Neuronal stem cell (in vitro differentiated cells): ENCODE measurements around the gene TTLL3.

Experiments used
- DNase-seq: peaks from one replicate; pipeline ENCODE4 v3.0.0-alpha.2; 2013; ENCODE audit warnings: low spot score
- H2AFZ ChIP-seq: one replicate; pipeline ENCODE4 v1.6.1; 2013; ENCODE audit warnings: mild to moderate bottlenecking, low read length, inconsistent platforms
- H2AK5ac ChIP-seq: 2 replicates; pipeline ENCODE4 v1.6.1; 2013; ENCODE audit warnings: low read depth, mild to moderate bottlenecking, inconsistent platforms, low read length, moderate library complexity, mixed read lengths
- H2BK120ac ChIP-seq: 2 replicates; pipeline ENCODE4 v1.6.1; 2013; ENCODE audit warnings: low read depth, mild to moderate bottlenecking, inconsistent platforms, low read length, moderate library complexity, mixed read lengths
- H2BK12ac ChIP-seq: one replicate; pipeline ENCODE4 v1.6.1; 2013; ENCODE audit warnings: low read length, inconsistent platforms
- H2BK15ac ChIP-seq: 2 replicates; pipeline ENCODE4 v1.6.1; 2013; ENCODE audit warnings: mild to moderate bottlenecking, low read length, inconsistent platforms, mixed read lengths
- H2BK5ac ChIP-seq: one replicate; pipeline ENCODE4 v1.6.1; 2013; ENCODE audit warnings: inconsistent platforms, mild to moderate bottlenecking, low read length, moderate library complexity
- H3K14ac ChIP-seq: one replicate; pipeline ENCODE4 v1.6.1; 2013; ENCODE audit warnings: low read length, inconsistent platforms
- H3K18ac ChIP-seq: 2 replicates; pipeline ENCODE4 v1.6.1; 2013; ENCODE audit warnings: low read length, inconsistent platforms
- H3K23ac ChIP-seq: 2 replicates; pipeline ENCODE4 v1.6.1; 2013; ENCODE audit warnings: low read depth, mild to moderate bottlenecking, mixed read lengths, low read length, inconsistent platforms; ENCODE audit not compliant: poor library complexity
- H3K27ac ChIP-seq: replicated peaks from 3 replicates; pipeline ENCODE4 v1.5.1; 2013; ENCODE audit warnings: low read length, inconsistent platforms
- H3K27me3 ChIP-seq, 3 experiments: 2 replicates each; pipeline ENCODE4 v1.6.1; 2013; ENCODE audit warnings: low read length in 3 of 3, mild to moderate bottlenecking in 2 of 3, inconsistent platforms in 1 of 3, low read depth in 1 of 3, mixed read lengths in 1 of 3, moderate library complexity in 1 of 3; ENCODE audit not compliant: control insufficient read depth in 3 of 3, insufficient read depth in 3 of 3
- H3K36me3 ChIP-seq, 2 donors: replicated peaks in 1 of 2; 2 replicates each; pipeline ENCODE4 v1.6.1; 2013; ENCODE audit warnings: low read length in 2 of 2; ENCODE audit not compliant: control insufficient read depth in 2 of 2, insufficient read depth in 2 of 2
- H3K4ac ChIP-seq: 2 replicates; pipeline ENCODE4 v1.6.1; 2013; ENCODE audit warnings: inconsistent platforms, mild to moderate bottlenecking, low read length, moderate library complexity
- H3K4me1 ChIP-seq, 2 donors: 1 replicate in 1 of 2; 2 replicates in 1 of 2; pipeline ENCODE4 v1.6.1; 2013; ENCODE audit warnings: low read length in 2 of 2, low read depth in 1 of 2; ENCODE audit not compliant: control insufficient read depth in 2 of 2, insufficient read depth in 1 of 2
- H3K4me2 ChIP-seq: one replicate; pipeline ENCODE4 v1.6.1; 2013; ENCODE audit warnings: mild to moderate bottlenecking, low read length, inconsistent platforms; ENCODE audit not compliant: insufficient read depth, poor library complexity, severe bottlenecking
- H3K4me3 ChIP-seq, 2 donors: 2 replicates each; pipeline ENCODE4 v1.5.1; 2013; ENCODE audit warnings: low read length in 2 of 2, mild to moderate bottlenecking in 2 of 2, inconsistent platforms in 1 of 2, moderate library complexity in 1 of 2
- H3K79me1 ChIP-seq: one replicate; pipeline ENCODE4 v1.6.1; 2013; ENCODE audit warnings: low read depth, mild to moderate bottlenecking, inconsistent platforms, low read length, moderate library complexity
- H3K9ac ChIP-seq: one replicate; pipeline ENCODE4 v1.6.1; 2013; ENCODE audit warnings: mild to moderate bottlenecking, low read depth, low read length, inconsistent platforms; ENCODE audit not compliant: poor library complexity
- H3K9me3 ChIP-seq, 2 donors: replicated peaks in 1 of 2; 2 replicates each; pipeline versions ENCODE3 to v1.6.1; 2013; ENCODE audit warnings: low read length in 2 of 2, mild to moderate bottlenecking in 2 of 2, inconsistent platforms in 1 of 2, low read depth in 1 of 2, mixed read lengths in 1 of 2, moderate library complexity in 1 of 2; ENCODE audit not compliant: control insufficient read depth in 2 of 2, insufficient read depth in 1 of 2
- H4K8ac ChIP-seq: one replicate; pipeline ENCODE4 v1.6.1; 2013; ENCODE audit warnings: low read depth, mild to moderate bottlenecking, inconsistent platforms, low read length, moderate library complexity
- H4K91ac ChIP-seq: one replicate; pipeline ENCODE4 v1.6.1; 2013; ENCODE audit warnings: low read length, low read depth, mild to moderate bottlenecking, inconsistent platforms; ENCODE audit not compliant: poor library complexity
- WGBS, 2 donors: extraction: QIAGEN DNeasy Blood & Tissue Kit; methylation state at CpG; one replicate each; pipeline ENCODE4 v1.1.7; 2013; ENCODE audit warnings: missing lambda C conversion rate in 2 of 2, mixed read lengths in 1 of 2; ENCODE audit not compliant: insufficient read length in 2 of 2, insufficient replicate concordance in 1 of 2; ENCODE audit errors: extremely low coverage in 2 of 2; 5-methylcytosine and 5-hydroxymethylcytosine counted together

Gene TTLL3

DNA sequence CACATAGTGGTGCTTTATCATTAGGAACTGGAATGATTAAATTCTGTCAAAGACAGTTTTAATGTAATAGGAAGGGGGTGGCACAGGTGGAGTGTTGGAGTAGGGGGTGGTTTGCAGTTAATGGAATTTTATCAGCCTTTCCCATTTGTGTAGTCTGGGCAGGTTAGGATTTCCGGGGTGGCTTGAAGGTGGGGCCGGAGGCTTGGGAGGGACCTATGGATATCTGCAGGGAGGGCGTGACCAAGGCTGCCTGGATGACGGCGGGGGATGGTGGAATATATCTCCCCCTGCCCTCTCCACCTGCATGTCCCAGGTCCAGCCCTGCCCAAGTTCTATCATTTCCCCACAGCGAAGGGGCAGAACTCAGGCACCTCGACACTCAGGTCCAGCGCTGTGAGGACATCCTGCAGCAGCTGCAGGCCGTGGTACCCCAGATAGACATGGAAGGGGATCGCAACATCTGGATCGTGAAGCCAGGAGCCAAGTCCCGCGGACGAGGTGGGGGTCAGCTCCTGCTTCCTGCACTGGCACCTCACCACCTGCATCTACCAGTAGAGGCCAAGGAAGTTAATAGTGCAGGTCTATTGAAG, 15.5 kb downstream of the TTLL3 start:
- Histone ChIP-seq H3K4me1 (no peaks in the 10 kb centered on the region), H2AFZ (no peak overlapping the region), H2AK5ac (no peak overlapping the region), H2BK12ac (no peak overlapping the region), H3K79me1 (peaks cover 2% of the 10 kb centered on the region), H3K23ac (no peak overlapping the region), H3K4me2 (no peak overlapping the region), H2BK15ac (no peak overlapping the region), H4K91ac (no peak overlapping the region), H3K4me3 (no peak overlapping the region), H3K14ac (no peak overlapping the region), H3K9me3 (no peaks in the 10 kb centered on the region), H4K8ac (no peak overlapping the region), H2BK5ac (no peak overlapping the region), H3K27ac (no peak overlapping the region), H3K27me3 (no peaks in the 10 kb centered on the region), H3K18ac (no peak overlapping the region), H3K36me3 (peaks cover 7 to 58% of the 10 kb centered on the region in 2 donors), H2BK120ac (no peak overlapping the region), H3K4ac (no peak overlapping the region), H3K9ac (peak overlapping the region; percentile 64)
- DNase-seq = no peak
- no CpG with 5 or more reads among the region's 14 CpGs for WGBS, 2 donors

DNA sequence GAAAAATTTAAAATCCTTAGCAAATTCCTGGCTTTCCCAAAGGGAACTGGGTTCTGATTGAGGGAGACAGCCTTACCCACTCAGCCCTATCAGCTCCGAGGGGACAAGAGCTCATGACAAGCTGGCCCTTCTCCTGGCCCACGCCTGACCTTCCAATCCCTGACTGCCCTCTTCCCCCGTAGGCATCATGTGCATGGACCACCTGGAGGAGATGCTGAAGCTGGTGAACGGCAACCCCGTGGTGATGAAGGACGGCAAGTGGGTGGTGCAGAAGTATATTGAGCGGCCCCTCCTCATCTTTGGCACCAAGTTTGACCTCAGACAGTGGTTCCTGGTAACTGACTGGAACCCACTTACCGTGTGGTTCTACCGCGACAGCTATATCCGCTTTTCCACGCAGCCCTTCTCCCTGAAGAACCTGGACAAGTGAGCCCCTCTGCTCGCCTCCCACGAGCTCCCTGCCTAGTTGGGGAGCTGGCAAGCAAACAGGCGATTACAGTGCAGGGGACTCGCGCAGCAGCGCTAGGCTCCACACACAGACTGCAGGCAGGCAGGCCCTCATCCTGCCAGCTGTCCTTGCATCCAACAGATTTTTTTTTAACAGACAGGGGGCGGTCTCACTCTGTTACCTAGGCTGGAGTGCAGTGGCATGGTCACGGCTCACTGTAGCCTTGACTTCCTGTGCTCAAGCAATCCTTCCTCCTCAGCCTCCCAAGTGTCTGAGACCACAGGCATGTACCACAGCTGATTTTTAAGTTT, 16.9 kb downstream of the TTLL3 start:
- no peak overlapping the region for H3K14ac ChIP-seq
- peaks cover 5 to 62% of the 10 kb centered on the region in 2 donors for H3K36me3 ChIP-seq
- no peaks in the 10 kb centered on the region for H3K4me1 ChIP-seq
- H3K27ac ChIP-seq = no peak overlapping the region
- H3K79me1 ChIP-seq = peaks cover 2% of the 10 kb centered on the region
- no peak overlapping the region for H4K91ac ChIP-seq
- no peak overlapping the region for H2AFZ ChIP-seq
- H4K8ac ChIP-seq = no peak overlapping the region
- no peak for DNase-seq
- WGBS, 2 donors = no CpG with 5 or more reads among the region's 20 CpGs
- peak overlapping the region; percentile 44 for H3K9ac ChIP-seq
- H3K4me2 ChIP-seq = no peak overlapping the region
- no peak overlapping the region for H2BK12ac ChIP-seq
- no peak overlapping the region for H2BK15ac ChIP-seq
- H3K9me3 ChIP-seq = no peaks in the 10 kb centered on the region
- H3K23ac ChIP-seq = no peak overlapping the region
- no peak overlapping the region for H2AK5ac ChIP-seq
- no peak overlapping the region for H3K4me3 ChIP-seq
- no peaks in the 10 kb centered on the region for H3K27me3 ChIP-seq
- H2BK120ac ChIP-seq = no peak overlapping the region
- no peak overlapping the region for H3K4ac ChIP-seq
- peak overlapping the region; percentile 2 for H2BK5ac ChIP-seq
- H3K18ac ChIP-seq = peak overlapping the region; percentile 76

DNA sequence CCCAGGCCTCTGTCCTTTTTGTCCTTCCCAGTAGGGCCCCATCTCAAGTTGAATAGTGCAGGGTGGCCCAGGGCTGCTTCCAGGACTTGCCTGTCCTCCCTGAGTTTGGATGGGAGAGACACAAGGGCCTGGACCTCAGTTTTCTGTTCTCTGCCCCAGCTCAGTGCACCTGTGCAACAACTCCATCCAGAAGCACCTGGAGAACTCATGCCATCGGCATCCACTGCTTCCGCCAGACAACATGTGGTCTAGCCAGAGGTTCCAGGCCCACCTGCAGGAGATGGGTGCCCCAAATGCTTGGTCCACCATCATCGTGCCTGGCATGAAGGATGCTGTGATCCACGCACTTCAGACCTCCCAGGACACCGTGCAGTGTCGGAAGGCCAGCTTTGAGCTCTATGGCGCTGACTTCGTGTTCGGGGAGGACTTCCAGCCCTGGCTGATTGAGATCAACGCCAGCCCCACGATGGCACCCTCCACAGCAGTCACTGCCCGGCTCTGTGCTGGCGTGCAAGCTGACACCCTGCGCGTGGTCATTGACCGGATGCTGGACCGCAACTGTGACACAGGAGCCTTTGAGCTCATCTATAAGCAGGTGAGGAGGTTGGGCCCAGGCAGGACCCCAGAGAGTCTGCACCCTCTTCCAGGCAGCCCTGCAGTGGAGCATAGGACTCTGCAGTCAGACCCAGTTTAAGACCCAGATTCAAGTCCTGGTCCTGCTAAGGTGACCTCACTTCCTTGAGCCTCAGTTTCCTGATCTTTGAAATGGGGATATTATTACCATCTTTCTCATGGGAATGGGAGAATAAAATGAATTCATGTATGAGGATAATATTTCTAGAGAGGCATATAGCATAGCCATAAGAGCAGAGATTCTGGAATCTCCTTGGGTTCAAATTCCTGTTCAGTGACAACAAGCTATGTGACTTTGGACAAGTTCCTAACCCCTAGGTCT, 19.0 kb downstream of the TTLL3 start:
- Histone ChIP-seq H3K79me1 (peaks cover 2% of the 10 kb centered on the region), H3K27me3 (no peaks in the 10 kb centered on the region), H2BK5ac (no peak overlapping the region), H3K14ac (no peak overlapping the region), H3K4me1 (no peaks in the 10 kb centered on the region), H2BK12ac (no peak overlapping the region), H2BK15ac (no peak overlapping the region), H3K23ac (peak overlapping the region; percentile 34), H3K36me3 (peaks cover 10 to 74% of the 10 kb centered on the region in 2 donors), H3K4me3 (no peak overlapping the region), H3K27ac (peak overlapping the region; percentile 23), H4K8ac (no peak overlapping the region), H2AFZ (no peak overlapping the region), H3K4me2 (no peak overlapping the region), H2BK120ac (no peak overlapping the region), H4K91ac (no peak overlapping the region), H3K18ac (no peak overlapping the region), H3K4ac (no peak overlapping the region), H3K9me3 (no peaks in the 10 kb centered on the region), H2AK5ac (no peak overlapping the region), H3K9ac (no peak overlapping the region)
- no CpG with 5 or more reads among the region's 17 CpGs for WGBS, 2 donors
- no peak for DNase-seq

DNA sequence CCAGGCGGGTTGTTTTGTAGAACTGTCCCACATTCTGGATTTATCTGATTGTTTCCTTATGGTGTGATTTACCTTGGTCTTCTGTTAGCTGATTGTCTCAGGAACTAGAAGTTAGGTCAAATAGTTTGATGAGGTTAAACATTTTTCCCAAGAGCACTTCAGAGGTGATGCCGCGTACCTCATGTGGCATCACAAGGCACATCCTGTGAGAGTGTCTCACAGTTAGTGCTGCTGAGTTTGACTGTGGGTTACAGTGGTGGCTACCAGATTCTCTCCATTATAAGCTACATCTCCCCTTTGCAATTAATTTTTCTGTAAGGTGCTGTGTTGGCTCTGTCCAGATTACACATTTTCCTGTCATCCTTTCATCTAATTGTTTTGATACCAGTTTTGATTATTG, 21.2 kb downstream of the TTLL3 start:
- Histone ChIP-seq H2AK5ac (no peak overlapping the region), H3K36me3 (peaks cover 24 to 83% of the 10 kb centered on the region in 2 donors), H3K23ac (no peak overlapping the region), H3K4ac (no peak overlapping the region), H3K4me2 (no peak overlapping the region), H3K18ac (no peak overlapping the region), H3K14ac (no peak overlapping the region), H3K27me3 (no peaks in the 10 kb centered on the region), H3K9ac (no peak overlapping the region), H3K4me3 (no peak overlapping the region), H2AFZ (no peak overlapping the region), H3K9me3 (no peaks in the 10 kb centered on the region), H3K4me1 (no peaks in the 10 kb centered on the region), H3K27ac (no peak overlapping the region), H4K8ac (no peak overlapping the region), H3K79me1 (no peaks in the 10 kb centered on the region), H2BK5ac (no peak overlapping the region), H4K91ac (no peak overlapping the region), H2BK12ac (no peak overlapping the region), H2BK120ac (no peak overlapping the region), H2BK15ac (no peak overlapping the region)
- no CpG with 5 or more reads among the region's 3 CpGs for WGBS, 2 donors
- DNase-seq = no peak
